Stimulated activated naive B cell treated with anti-CD40 and anti-IgM and Interleukin-4, amounts not matched to agents 10 μg/mL and 1 μg/mL and 100 μg/mL, for 72 hours (primary cell): ENCODE data around the gene MRPL45.
A peak's percentile ranks its signal among the peaks of the same experiment; 100 is the strongest.

Experiments
- ATAC-seq, 2 donors: fragments of 150-1000 bp; cut with Tn5 transposase; replicated peaks; 2 replicates each; pipeline ENCODE4 v1.10.0; 2021; ENCODE audit warnings: moderate library complexity in 1 of 2
- DNase-seq: peaks from one replicate; pipeline ENCODE4 v3.0.0; 2021
- H3K27ac Mint-ChIP-seq: one replicate; pipeline ENCODE4 v1.8.0; 2022; ENCODE audit warnings: mild to moderate bottlenecking, mixed read lengths
- H3K27me3 Mint-ChIP-seq, 2 donors: one replicate each; pipeline ENCODE4 v1.8.0; 2022; ENCODE audit warnings: mixed read lengths in 2 of 2
- H3K36me3 Mint-ChIP-seq, 2 donors: one replicate each; pipeline ENCODE4 v1.8.0; 2022; ENCODE audit warnings: mixed read lengths in 2 of 2, mild to moderate bottlenecking in 1 of 2
- H3K4me1 Mint-ChIP-seq, 2 donors: one replicate each; pipeline ENCODE4 v1.8.0; 2022; ENCODE audit warnings: mixed read lengths in 2 of 2, mild to moderate bottlenecking in 1 of 2
- H3K4me3 Mint-ChIP-seq, 2 donors: one replicate each; pipeline ENCODE4 v1.8.0; 2022; ENCODE audit warnings: mild to moderate bottlenecking in 2 of 2, mixed read lengths in 2 of 2, moderate library complexity in 1 of 2
- H3K9me3 Mint-ChIP-seq, 2 donors: one replicate each; pipeline ENCODE4 v1.8.0; 2022; ENCODE audit warnings: mixed read lengths in 2 of 2, mild to moderate bottlenecking in 1 of 2

MRPL45 gene

GRCh38 chr17:38349097-38349730 lies 52.2 kb downstream of the MRPL45 start:
- Mint-ChIP-seq H3K27me3 (peaks cover 0 to 12% of the 10 kb centered on the region in 2 donors), H3K4me3 (no peak overlapping the region), H3K4me1 (peaks cover 13 to 34% of the 10 kb centered on the region in 2 donors), H3K36me3 (no peaks in the 10 kb centered on the region), H3K27ac (no peak overlapping the region), H3K9me3 (no peaks in the 10 kb centered on the region)
- DNase-seq (peak; percentile 69), ATAC-seq (peak; percentile 69 to 73)

- Mint-ChIP-seq H3K27ac (no peak overlapping the region), H3K4me3 (no peak overlapping the region)
- ATAC-seq, result no peak
These were observed 53.1 kb downstream of the MRPL45 start for GRCh38 chr17:38350035-38350434.

GRCh38 chr17:38351412-38352222 lies 54.6 kb downstream of the MRPL45 start, which contains the start of gene SOCS7:
TSS of gene SOCS7 (plus strand) at chr17:38351844. CDS start at chr17:38352053, 209 bp downstream.
- H3K36me3 Mint-ChIP-seq, result peaks cover under 1 to 15% of the 10 kb centered on the region in 2 donors

More at GRCh38 chr17:38350035-38350434, 53.1 kb downstream of the MRPL45 start:
- peaks cover 21 to 43% of the 10 kb centered on the region in 2 donors for H3K4me1 Mint-ChIP-seq
- no peaks in the 10 kb centered on the region for H3K9me3 Mint-ChIP-seq
- peaks cover 0 to 5% of the 10 kb centered on the region in 2 donors for H3K36me3 Mint-ChIP-seq
- H3K27me3 Mint-ChIP-seq, result peaks cover 0 to 4% of the 10 kb centered on the region in 2 donors
- no peak for DNase-seq

GRCh38 chr17:38352245-38353085 lies 55.5 kb downstream of the MRPL45 start:
- peak overlapping the region; percentile 59 for H3K27ac Mint-ChIP-seq
- H3K27me3 Mint-ChIP-seq, result no peaks in the 10 kb centered on the region
- H3K36me3 Mint-ChIP-seq, result peaks cover 3 to 18% of the 10 kb centered on the region in 2 donors
- peak overlapping the region; percentile 80 to 97 for H3K4me3 Mint-ChIP-seq
- no peaks in the 10 kb centered on the region for H3K9me3 Mint-ChIP-seq
- peaks cover 35 to 64% of the 10 kb centered on the region in 2 donors for H3K4me1 Mint-ChIP-seq
- ATAC-seq (peak in 1 of 2 donors; percentile 0), DNase-seq (peak; percentile 9)

More at GRCh38 chr17:38351412-38352222, 54.6 kb downstream of the MRPL45 start, which contains the start of gene SOCS7:
- DNase-seq, result peak; percentile 82
- peak; percentile 91 to 95 for ATAC-seq
- Mint-ChIP-seq H3K27me3 (no peaks in the 10 kb centered on the region), H3K4me3 (peak within 1 kb of the TSS; percentile 92 to 97), H3K4me1 (peaks cover 28 to 55% of the 10 kb centered on the region in 2 donors), H3K27ac (peak within 1 kb of the TSS; percentile 96), H3K9me3 (no peaks in the 10 kb centered on the region)

- H3K27ac Mint-ChIP-seq, result no peak overlapping the region
- no peaks in the 10 kb centered on the region for H3K27me3 Mint-ChIP-seq
- peak overlapping the region; percentile 80 to 97 for H3K4me3 Mint-ChIP-seq
- peaks cover 3 to 18% of the 10 kb centered on the region in 2 donors for H3K36me3 Mint-ChIP-seq
- ATAC-seq, result no peak
- no peaks in the 10 kb centered on the region for H3K9me3 Mint-ChIP-seq
- peaks cover 36 to 67% of the 10 kb centered on the region in 2 donors for H3K4me1 Mint-ChIP-seq
- DNase-seq, result no peak
These were observed 56.2 kb downstream of the MRPL45 start for GRCh38 chr17:38353086-38353604.

- Mint-ChIP-seq H3K4me3 (peak overlapping the region; percentile 13 to 97), H3K36me3 (peaks cover 3 to 18% of the 10 kb centered on the region in 2 donors), H3K27ac (no peak overlapping the region), H3K27me3 (no peaks in the 10 kb centered on the region), H3K4me1 (peaks cover 36 to 67% of the 10 kb centered on the region in 2 donors), H3K9me3 (no peaks in the 10 kb centered on the region)
- DNase-seq (no peak), ATAC-seq (no peak)
These were observed 56.7 kb downstream of the MRPL45 start for GRCh38 chr17:38353668-38354067.

GRCh38 chr17:38354466-38354865 lies 57.5 kb downstream of the MRPL45 start:
- no peak overlapping the region for H3K4me3 Mint-ChIP-seq

GRCh38 chr17:38355251-38355650 lies 58.3 kb downstream of the MRPL45 start:
- Mint-ChIP-seq H3K27ac (no peak overlapping the region), H3K27me3 (no peaks in the 10 kb centered on the region), H3K4me3 (no peak overlapping the region), H3K9me3 (no peaks in the 10 kb centered on the region), H3K36me3 (peaks cover 3 to 18% of the 10 kb centered on the region in 2 donors), H3K4me1 (peaks cover 31 to 57% of the 10 kb centered on the region in 2 donors)
- DNase-seq (no peak), ATAC-seq (no peak)

More at GRCh38 chr17:38354466-38354865, 57.5 kb downstream of the MRPL45 start:
- H3K9me3 Mint-ChIP-seq, result no peaks in the 10 kb centered on the region
- no peaks in the 10 kb centered on the region for H3K27me3 Mint-ChIP-seq
- peaks cover 31 to 61% of the 10 kb centered on the region in 2 donors for H3K4me1 Mint-ChIP-seq
- no peak for DNase-seq
- ATAC-seq, result no peak
- no peak overlapping the region for H3K27ac Mint-ChIP-seq
- H3K36me3 Mint-ChIP-seq, result peaks cover 3 to 18% of the 10 kb centered on the region in 2 donors

- Mint-ChIP-seq H3K4me1 (peaks cover 30 to 46% of the 10 kb centered on the region in 2 donors), H3K27me3 (no peaks in the 10 kb centered on the region), H3K4me3 (no peak overlapping the region)
These were observed 60.6 kb downstream of the MRPL45 start for GRCh38 chr17:38357486-38358123.

GRCh38 chr17:38358586-38359513 lies 61.9 kb downstream of the MRPL45 start:
- Mint-ChIP-seq H3K4me3 (no peak overlapping the region), H3K9me3 (no peaks in the 10 kb centered on the region), H3K27ac (no peak overlapping the region), H3K36me3 (peaks cover 3 to 24% of the 10 kb centered on the region in 2 donors), H3K4me1 (peaks cover 25 to 36% of the 10 kb centered on the region in 2 donors), H3K27me3 (no peaks in the 10 kb centered on the region)
- ATAC-seq (no peak), DNase-seq (no peak)

More at GRCh38 chr17:38357486-38358123, 60.6 kb downstream of the MRPL45 start:
- peaks cover 3 to 24% of the 10 kb centered on the region in 2 donors for H3K36me3 Mint-ChIP-seq
- no peak for DNase-seq
- H3K9me3 Mint-ChIP-seq, result no peaks in the 10 kb centered on the region
- no peak for ATAC-seq
- peak overlapping the region; percentile 4 for H3K27ac Mint-ChIP-seq

GRCh38 chr17:38361694-38362465 lies 64.9 kb downstream of the MRPL45 start:
- Mint-ChIP-seq H3K36me3 (peaks cover 7 to 19% of the 10 kb centered on the region in 2 donors), H3K9me3 (no peaks in the 10 kb centered on the region), H3K27me3 (no peaks in the 10 kb centered on the region), H3K4me1 (peaks cover 6 to 9% of the 10 kb centered on the region in 2 donors), H3K4me3 (no peak overlapping the region), H3K27ac (no peak overlapping the region)
- DNase-seq, result no peak
- no peak for ATAC-seq

- no peaks in the 10 kb centered on the region for H3K9me3 Mint-ChIP-seq
- H3K4me1 Mint-ChIP-seq, result no peaks in the 10 kb centered on the region
- H3K27ac Mint-ChIP-seq, result no peak overlapping the region
- no peak overlapping the region for H3K4me3 Mint-ChIP-seq
- peaks cover 12 to 24% of the 10 kb centered on the region in 2 donors for H3K36me3 Mint-ChIP-seq
- DNase-seq, result no peak
- H3K27me3 Mint-ChIP-seq, result no peaks in the 10 kb centered on the region
- no peak for ATAC-seq
These were observed 66.0 kb downstream of the MRPL45 start for GRCh38 chr17:38363016-38363415.
